ENCODE results near the gene ANXA11.

ANXA11 gene

DNA sequence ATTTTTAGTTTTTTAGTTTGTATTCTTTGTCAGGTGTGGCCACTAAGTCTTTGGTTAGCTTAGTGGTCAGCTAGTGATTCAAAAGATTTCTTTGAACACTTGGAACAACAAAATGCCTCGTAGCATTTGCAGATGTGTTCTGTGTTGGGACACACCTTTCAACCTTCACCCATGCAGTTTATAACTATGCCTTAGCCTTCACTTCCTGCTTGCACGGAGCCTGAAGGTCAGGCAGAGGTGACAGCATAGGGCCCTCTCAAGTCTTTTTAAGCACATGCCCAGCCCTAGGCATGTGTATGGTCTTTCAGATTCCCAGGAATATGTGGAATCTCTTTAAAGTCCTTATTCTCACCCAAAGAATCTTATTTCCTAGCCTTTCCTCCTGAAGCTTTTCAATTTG, 55.2 kb downstream of the ANXA11 start:
- H3K36me3 ChIP-seq (ENCODE audit: control insufficient read depth in 1 of 2, insufficient read depth in 2 of 2, low read depth in 1 of 2, low read length in 2 of 2) = peaks cover 48 to 77% of the 10 kb centered on the region in 2 experiments
- WGBS = 80% methylated on average over 2 of the region's 2 CpGs

DNA sequence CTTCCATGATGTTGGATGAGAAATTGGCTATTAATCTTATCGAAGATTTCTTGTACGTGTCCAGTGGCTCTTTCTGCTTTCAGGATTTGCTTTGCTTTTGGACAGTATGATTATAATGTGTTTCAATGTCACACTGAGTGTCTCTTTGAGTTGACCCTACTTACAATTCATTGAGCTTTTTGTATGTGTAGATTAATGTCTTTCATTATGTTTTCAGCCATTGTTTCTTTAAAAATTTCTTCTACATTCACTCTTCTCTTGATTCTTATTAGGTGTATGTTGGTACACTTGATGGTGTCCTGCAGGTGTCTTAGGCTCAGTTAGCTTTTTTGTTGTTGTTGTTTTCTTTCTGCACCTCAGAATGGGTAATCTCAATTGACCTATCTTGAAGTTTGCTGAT, 56.2 kb downstream of the ANXA11 start:
- H3K4me2 ChIP-seq (ENCODE audit: low read length, poor library complexity, severe bottlenecking) = no peak overlapping the region
- DNase-seq = no peak
- H3K18ac ChIP-seq (ENCODE audit: low read depth in 1 of 2, low read length in 2 of 2) = no peak overlapping the region
- no peak overlapping the region for H3K4ac ChIP-seq (ENCODE audit: low read depth in 1 of 2, low read length in 2 of 2)
- peaks cover 7% of the 10 kb centered on the region for H3K79me1 ChIP-seq (replicated peaks; ENCODE audit: low read length, poor library complexity, severe bottlenecking)
- peaks cover 8% of the 10 kb centered on the region for H3K9me3 ChIP-seq (ENCODE audit: control insufficient read depth, low read length)
- peaks cover 2% of the 10 kb centered on the region for H3K4me1 ChIP-seq (ENCODE audit: control insufficient read depth, insufficient read depth, low read depth, low read length)
- no peak overlapping the region for H2BK12ac ChIP-seq (ENCODE audit: low read length in 2 of 2)
- 100% methylated on average over 2 of the region's 2 CpGs for WGBS
- no peak overlapping the region for H3K27ac ChIP-seq (ENCODE audit: low read length, poor library complexity, severe bottlenecking)
- no peak overlapping the region for H4K8ac ChIP-seq (ENCODE audit: low read length)
- H2AFZ ChIP-seq (ENCODE audit: low read depth, low read length) = no peak overlapping the region
- H2AK5ac ChIP-seq (ENCODE audit: low read length, severe bottlenecking) = no peak overlapping the region
- peaks cover 40 to 69% of the 10 kb centered on the region in 2 experiments for H3K36me3 ChIP-seq (ENCODE audit: control insufficient read depth in 1 of 2, insufficient read depth in 2 of 2, low read depth in 1 of 2, low read length in 2 of 2)
- H3K27me3 ChIP-seq (ENCODE audit: control insufficient read depth in 1 of 2, insufficient read depth in 1 of 2, low read length in 2 of 2) = no peaks in the 10 kb centered on the region
- H3K9ac ChIP-seq (ENCODE audit: low read length) = no peak overlapping the region
- H4K91ac ChIP-seq (ENCODE audit: low read length) = no peak overlapping the region
- H2BK15ac ChIP-seq (ENCODE audit: low read depth, poor library complexity, severe bottlenecking) = no peak overlapping the region
- H2BK5ac ChIP-seq (ENCODE audit: low read depth, low read length, poor library complexity, severe bottlenecking) = no peak overlapping the region
- no peak overlapping the region for H3K4me3 ChIP-seq (ENCODE audit: insufficient read depth in 1 of 2, low read depth in 1 of 2, low read length in 2 of 2)
- H2BK120ac ChIP-seq (ENCODE audit: low read depth, low read length) = no peak overlapping the region
- no peak overlapping the region for H3K23ac ChIP-seq (ENCODE audit: low read length in 2 of 2)
- H3K14ac ChIP-seq (ENCODE audit: low read length in 2 of 2) = no peak overlapping the region

More for the DNA sequence above, 55.2 kb downstream of the ANXA11 start:
- Histone ChIP-seq H2AFZ (ENCODE audit: low read depth, low read length) (no peak overlapping the region), H4K8ac (ENCODE audit: low read length) (no peak overlapping the region), H2AK5ac (ENCODE audit: low read length, severe bottlenecking) (no peak overlapping the region), H2BK15ac (ENCODE audit: low read depth, poor library complexity, severe bottlenecking) (no peak overlapping the region), H3K9me3 (ENCODE audit: control insufficient read depth, low read length) (peaks cover 8% of the 10 kb centered on the region), H2BK5ac (ENCODE audit: low read depth, low read length, poor library complexity, severe bottlenecking) (no peak overlapping the region), H3K4ac (ENCODE audit: low read depth in 1 of 2, low read length in 2 of 2) (no peak overlapping the region), H3K4me2 (ENCODE audit: low read length, poor library complexity, severe bottlenecking) (no peak overlapping the region), H3K4me1 (ENCODE audit: control insufficient read depth, insufficient read depth, low read depth, low read length) (peaks cover 6% of the 10 kb centered on the region), H3K23ac (ENCODE audit: low read length in 2 of 2) (no peak overlapping the region), H3K79me1 (replicated peaks; ENCODE audit: low read length, poor library complexity, severe bottlenecking) (peaks cover 7% of the 10 kb centered on the region), H2BK12ac (ENCODE audit: low read length in 2 of 2) (no peak overlapping the region), H3K9ac (ENCODE audit: low read length) (no peak overlapping the region), H3K27me3 (ENCODE audit: control insufficient read depth in 1 of 2, insufficient read depth in 1 of 2, low read length in 2 of 2) (no peaks in the 10 kb centered on the region), H3K14ac (ENCODE audit: low read length in 2 of 2) (no peak overlapping the region), H4K91ac (ENCODE audit: low read length) (no peak overlapping the region), H2BK120ac (ENCODE audit: low read depth, low read length) (no peak overlapping the region), H3K27ac (ENCODE audit: low read length, poor library complexity, severe bottlenecking) (no peak overlapping the region), H3K4me3 (ENCODE audit: insufficient read depth in 1 of 2, low read depth in 1 of 2, low read length in 2 of 2) (no peak overlapping the region), H3K18ac (ENCODE audit: low read depth in 1 of 2, low read length in 2 of 2) (no peak overlapping the region)
- DNase-seq = no peak

DNA sequence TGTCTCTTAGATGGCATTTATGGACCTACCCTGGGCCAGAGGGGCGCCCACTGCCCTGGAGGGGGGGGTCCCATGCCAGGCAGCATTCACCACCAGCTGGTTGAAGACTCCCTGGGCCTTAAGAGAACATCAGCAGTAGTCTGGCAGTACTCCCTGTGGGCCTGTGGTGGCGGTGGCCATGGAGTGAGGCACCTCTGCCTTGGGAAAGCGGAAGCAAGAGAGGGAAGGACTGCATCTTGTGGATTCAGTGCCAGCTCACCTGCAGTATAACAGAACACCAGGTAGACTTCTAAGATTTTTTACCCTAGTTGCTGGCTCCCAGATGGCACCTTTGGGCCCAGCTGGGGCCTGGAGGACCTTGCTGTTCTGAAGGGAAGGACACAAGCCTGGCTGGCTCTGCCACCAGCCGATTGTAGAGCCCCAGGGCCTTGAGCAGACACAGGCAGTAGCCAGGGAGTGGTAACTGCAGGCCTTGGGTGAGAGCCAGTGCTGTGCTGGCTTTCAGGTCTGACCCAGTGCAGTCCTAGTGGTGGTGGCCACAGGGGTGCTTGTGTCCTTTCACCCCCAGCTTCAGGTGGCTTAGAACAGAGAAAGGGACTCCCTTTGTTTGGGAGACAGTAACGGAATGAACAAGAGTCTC, 57.1 kb downstream of the ANXA11 start:
- no peak overlapping the region for H2BK5ac ChIP-seq (ENCODE audit: low read depth, low read length, poor library complexity, severe bottlenecking)
- H3K27ac ChIP-seq (ENCODE audit: low read length, poor library complexity, severe bottlenecking) = no peak overlapping the region
- no peak overlapping the region for H3K14ac ChIP-seq (ENCODE audit: low read length in 2 of 2)
- DNase-seq = no peak
- H3K4me3 ChIP-seq (ENCODE audit: insufficient read depth in 1 of 2, low read depth in 1 of 2, low read length in 2 of 2) = peak overlapping the region in 1 of 2 experiments; percentile 9
- no peak overlapping the region for H4K91ac ChIP-seq (ENCODE audit: low read length)
- H4K8ac ChIP-seq (ENCODE audit: low read length) = no peak overlapping the region
- peaks cover 4% of the 10 kb centered on the region for H3K4me1 ChIP-seq (ENCODE audit: control insufficient read depth, insufficient read depth, low read depth, low read length)
- no peak overlapping the region for H2BK15ac ChIP-seq (ENCODE audit: low read depth, poor library complexity, severe bottlenecking)
- peaks cover 34 to 62% of the 10 kb centered on the region in 2 experiments for H3K36me3 ChIP-seq (ENCODE audit: control insufficient read depth in 1 of 2, insufficient read depth in 2 of 2, low read depth in 1 of 2, low read length in 2 of 2)
- H2AK5ac ChIP-seq (ENCODE audit: low read length, severe bottlenecking) = no peak overlapping the region
- no peak overlapping the region for H2BK12ac ChIP-seq (ENCODE audit: low read length in 2 of 2)
- H3K23ac ChIP-seq (ENCODE audit: low read length in 2 of 2) = no peak overlapping the region
- no peaks in the 10 kb centered on the region for H3K27me3 ChIP-seq (ENCODE audit: control insufficient read depth in 1 of 2, insufficient read depth in 1 of 2, low read length in 2 of 2)
- no peak overlapping the region for H3K4me2 ChIP-seq (ENCODE audit: low read length, poor library complexity, severe bottlenecking)
- H2BK120ac ChIP-seq (ENCODE audit: low read depth, low read length) = no peak overlapping the region
- 83% methylated on average over 3 of the region's 5 CpGs for WGBS
- peaks cover 8% of the 10 kb centered on the region for H3K9me3 ChIP-seq (ENCODE audit: control insufficient read depth, low read length)
- no peak overlapping the region for H3K18ac ChIP-seq (ENCODE audit: low read depth in 1 of 2, low read length in 2 of 2)
- peaks cover 7% of the 10 kb centered on the region for H3K79me1 ChIP-seq (replicated peaks; ENCODE audit: low read length, poor library complexity, severe bottlenecking)
- no peak overlapping the region for H3K9ac ChIP-seq (ENCODE audit: low read length)
- no peak overlapping the region for H3K4ac ChIP-seq (ENCODE audit: low read depth in 1 of 2, low read length in 2 of 2)
- H2AFZ ChIP-seq (ENCODE audit: low read depth, low read length) = no peak overlapping the region

DNA sequence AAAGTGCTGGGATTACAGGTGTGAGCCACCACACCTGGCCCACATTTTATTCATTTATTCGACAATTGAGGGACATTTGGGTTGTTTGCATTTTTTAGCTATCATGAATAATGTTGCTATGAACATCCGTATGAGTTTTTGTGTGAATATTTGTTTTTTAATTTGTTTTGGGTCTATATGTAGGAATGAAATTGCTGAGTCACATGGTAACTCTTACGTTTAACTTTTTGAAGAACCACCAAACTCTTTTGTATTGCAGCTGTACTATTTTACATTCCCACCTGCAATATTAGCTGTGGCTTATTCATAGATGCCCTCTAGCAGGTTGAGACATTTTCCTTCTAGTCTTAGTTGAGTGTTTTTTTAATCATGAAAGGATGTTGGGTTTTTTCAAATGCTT, 58.4 kb downstream of the ANXA11 start:
- H2AK5ac ChIP-seq (ENCODE audit: low read length, severe bottlenecking) = no peak overlapping the region
- H4K8ac ChIP-seq (ENCODE audit: low read length) = no peak overlapping the region
- H2AFZ ChIP-seq (ENCODE audit: low read depth, low read length) = no peak overlapping the region
- no peak overlapping the region for H3K9ac ChIP-seq (ENCODE audit: low read length)
- H3K9me3 ChIP-seq (ENCODE audit: control insufficient read depth, low read length) = peaks cover 8% of the 10 kb centered on the region
- 89% methylated on average over 2 of the region's 3 CpGs for WGBS
- no peak overlapping the region for H3K23ac ChIP-seq (ENCODE audit: low read length in 2 of 2)
- H3K18ac ChIP-seq (ENCODE audit: low read depth in 1 of 2, low read length in 2 of 2) = no peak overlapping the region
- peaks cover 4% of the 10 kb centered on the region for H3K4me1 ChIP-seq (ENCODE audit: control insufficient read depth, insufficient read depth, low read depth, low read length)
- H4K91ac ChIP-seq (ENCODE audit: low read length) = no peak overlapping the region
- H2BK120ac ChIP-seq (ENCODE audit: low read depth, low read length) = no peak overlapping the region
- no peak overlapping the region for H3K27ac ChIP-seq (ENCODE audit: low read length, poor library complexity, severe bottlenecking)
- H3K4ac ChIP-seq (ENCODE audit: low read depth in 1 of 2, low read length in 2 of 2) = no peak overlapping the region
- no peak overlapping the region for H3K14ac ChIP-seq (ENCODE audit: low read length in 2 of 2)
- no peak overlapping the region for H2BK12ac ChIP-seq (ENCODE audit: low read length in 2 of 2)
- H3K36me3 ChIP-seq (ENCODE audit: control insufficient read depth in 1 of 2, insufficient read depth in 2 of 2, low read depth in 1 of 2, low read length in 2 of 2) = peaks cover 23 to 56% of the 10 kb centered on the region in 2 experiments
- H2BK15ac ChIP-seq (ENCODE audit: low read depth, poor library complexity, severe bottlenecking) = no peak overlapping the region
- H3K4me3 ChIP-seq (ENCODE audit: insufficient read depth in 1 of 2, low read depth in 1 of 2, low read length in 2 of 2) = no peak overlapping the region
- H3K27me3 ChIP-seq (ENCODE audit: control insufficient read depth in 1 of 2, insufficient read depth in 1 of 2, low read length in 2 of 2) = no peaks in the 10 kb centered on the region
- no peak for DNase-seq
- no peak overlapping the region for H2BK5ac ChIP-seq (ENCODE audit: low read depth, low read length, poor library complexity, severe bottlenecking)
- no peak overlapping the region for H3K4me2 ChIP-seq (ENCODE audit: low read length, poor library complexity, severe bottlenecking)
- H3K79me1 ChIP-seq (replicated peaks; ENCODE audit: low read length, poor library complexity, severe bottlenecking) = peaks cover 3% of the 10 kb centered on the region

Measured in mesenchymal stem cell (in vitro differentiated cells and primary cell).